SK-N-SH (cell line): ENCODE data around the gene B4GALNT4. TPM values are rescaled to one million over a fixed set of nuclear protein-coding genes. Genes with fewer than 3 reads are reported as not detected.
"Not testable (repeated sequence)": the region's sequence is repeated elsewhere in the genome, so short reads cannot be mapped to it uniquely, and the experiment has no call there.

Experiments
- CTCF ChIA-PET: fragments of 300-600, 350-600 bp; formaldehyde crosslinking; extraction: SDS; loops from one replicate; lab custom pipeline; 2021; lab: Yijun Ruan, JAX
- POLR2A ChIA-PET: fragments of 350-600 bp; sonication (Branson Sonifier 250); formaldehyde crosslinking; extraction: SDS; loops from one replicate; lab custom pipeline; 2020; ENCODE audit warnings: antibody characterized with exemption, inconsistent platforms; lab: Yijun Ruan, JAX
- DNase-seq: peaks from one replicate; pipeline ENCODE4 v3.0.0; 2012
- H2AFZ ChIP-seq: fragments of 200-600 bp; sonication (generic); 2 replicates; pipeline ENCODE4 v1.8.1; 2016; ENCODE audit warnings: antibody characterized with exemption, mild to moderate bottlenecking, low read depth
- H3F3A ChIP-seq: fragments of 200-600 bp; sonication (generic); replicated peaks from 2 replicates; pipeline ENCODE3; 2016; ENCODE audit warnings: antibody characterized with exemption, mild to moderate bottlenecking; ENCODE audit not compliant: insufficient read depth
- H3K27ac ChIP-seq, 2 experiments: fragments of 200-500 bp in 1 of 2; fragments of 200-600 bp in 1 of 2; sonication (Bioruptor generic) in 1 of 2; sonication (generic), shearing (Covaris generic) in 1 of 2; 2 replicates each; pipeline versions ENCODE4 v1.5.1 to v1.6.1; 2014 to 2016; ENCODE audit warnings: low read depth in 2 of 2, inconsistent platforms in 1 of 2, low read length in 1 of 2, mild to moderate bottlenecking in 1 of 2, mixed read lengths in 1 of 2
- H3K27me3 ChIP-seq: fragments of 200-600 bp; sonication (generic), shearing (Covaris generic); 2 replicates; pipeline ENCODE4 v1.6.1; 2016; ENCODE audit warnings: mixed run types; ENCODE audit not compliant: insufficient read depth
- H3K36me3 ChIP-seq, 2 experiments: fragments of 200-500 bp in 1 of 2; fragments of 200-600 bp in 1 of 2; sonication (Bioruptor generic) in 1 of 2; sonication (generic) in 1 of 2; replicated peaks in 1 of 2; 2 replicates each; pipeline versions ENCODE3 to v1.5.1; 2014 to 2016; ENCODE audit warnings: low read length in 1 of 2, mild to moderate bottlenecking in 1 of 2; ENCODE audit not compliant: insufficient read depth in 2 of 2, control insufficient read depth in 1 of 2
- H3K4me1 ChIP-seq, 2 experiments: fragments of 200-500 bp in 1 of 2; fragments of 200-600 bp in 1 of 2; sonication (Bioruptor generic) in 1 of 2; sonication (generic), shearing (Covaris generic) in 1 of 2; 2 replicates each; pipeline versions ENCODE4 v1.5.1 to v1.6.1; 2014 to 2016; ENCODE audit warnings: low read depth in 1 of 2, low read length in 1 of 2, mixed run types in 1 of 2; ENCODE audit not compliant: insufficient read depth in 2 of 2, control insufficient read depth in 1 of 2
- H3K4me2 ChIP-seq: fragments of 200-600 bp; sonication (generic), shearing (Covaris generic); 2 replicates; pipeline ENCODE4 v1.6.1; 2017; ENCODE audit warnings: mixed run types
- H3K4me3 ChIP-seq, 2 experiments: fragments of 200-500 bp in 1 of 2; fragments of 200-600 bp in 1 of 2; sonication (Bioruptor generic) in 1 of 2; sonication (generic), shearing (Covaris generic) in 1 of 2; 2 replicates each; pipeline versions ENCODE4 v1.5.1 to v1.8.1; 2014 to 2016; ENCODE audit warnings: low read depth in 2 of 2, inconsistent platforms in 1 of 2, low read length in 1 of 2, mild to moderate bottlenecking in 1 of 2, mixed read lengths in 1 of 2, moderate library complexity in 1 of 2
- H3K79me2 ChIP-seq: fragments of 200-600 bp; sonication (generic); 2 replicates; pipeline ENCODE4 v1.8.1; 2017; ENCODE audit warnings: mild to moderate bottlenecking; ENCODE audit not compliant: insufficient read depth
- H3K9ac ChIP-seq: fragments of 200-600 bp; sonication (generic); 2 replicates; pipeline ENCODE4 v1.6.1; 2017; ENCODE audit warnings: mixed run types
- H3K9me2 ChIP-seq: fragments of 200-600 bp; sonication (generic); 2 replicates; pipeline ENCODE4 v1.6.1; 2017; ENCODE audit warnings: mixed run types
- H3K9me3 ChIP-seq: fragments of 200-600 bp; sonication (generic); 2 replicates; pipeline ENCODE4 v1.6.1; 2017; ENCODE audit warnings: mixed run types, mild to moderate bottlenecking, moderate library complexity
- H4K20me1 ChIP-seq: fragments of 200-600 bp; sonication (generic); 2 replicates; pipeline ENCODE4 v1.6.1; 2017; ENCODE audit warnings: mild to moderate bottlenecking, mixed run types; ENCODE audit not compliant: insufficient read depth
- CTCF ChIP-seq: fragments of 200-600 bp; sonication (generic); IDR thresholded peaks from 2 replicates; pipeline ENCODE4 v1.6.1; 2017; ENCODE audit warnings: antibody characterized with exemption, mild to moderate bottlenecking, moderate library complexity
- FOXJ3 ChIP-seq: sonication (generic); formaldehyde crosslinking; IDR thresholded peaks from 2 replicates; pipeline ENCODE4 v1.5.1; 2020; ENCODE audit warnings: mild to moderate bottlenecking, missing genetic modification reagents
- GABPA ChIP-seq: IDR thresholded peaks from 2 replicates; pipeline ENCODE4 v1.4.0; 2012; ENCODE audit warnings: low read depth, mild to moderate bottlenecking
- NFIC ChIP-seq: IDR thresholded peaks from 2 replicates; pipeline ENCODE4 v1.4.0; 2012; ENCODE audit warnings: borderline replicate concordance
- PBX3 ChIP-seq: IDR thresholded peaks from 2 replicates; pipeline ENCODE4; 2012
- POLR2AphosphoS5 ChIP-seq: IDR thresholded peaks from 2 replicates; pipeline ENCODE4 v1.6.1; 2012; ENCODE audit warnings: low read depth, low read length
- RCOR1 ChIP-seq: fragments of 150-350 bp; IDR thresholded peaks from 2 replicates; pipeline ENCODE4 v1.6.1; 2017; ENCODE audit warnings: antibody characterized with exemption, low read length
- RXRA ChIP-seq: IDR thresholded peaks from 2 replicates; pipeline ENCODE4 v1.4.0; 2012; ENCODE audit warnings: low read depth, mild to moderate bottlenecking, borderline replicate concordance
- SIN3A ChIP-seq: IDR thresholded peaks from 2 replicates; pipeline ENCODE4 v1.6.1; 2012; ENCODE audit warnings: low read depth, mild to moderate bottlenecking, low read length, moderate library complexity, borderline replicate concordance
- TCF12 ChIP-seq: IDR thresholded peaks from 2 replicates; pipeline ENCODE4 v1.4.0; 2012
- TEAD4 ChIP-seq: IDR thresholded peaks from 2 replicates; pipeline ENCODE4 v1.4.0; 2012; ENCODE audit warnings: mild to moderate bottlenecking, borderline replicate concordance; ENCODE audit not compliant: insufficient read depth
- USF1 ChIP-seq: IDR thresholded peaks from 2 replicates; pipeline ENCODE4 v1.4.0; 2012; ENCODE audit warnings: low read depth, borderline replicate concordance
- WGBS: methylation state at CpG from one replicate; pipeline ENCODE4 v1.1.6; 2017; ENCODE audit warnings: low lambda C conversion rate; 5-methylcytosine and 5-hydroxymethylcytosine counted together
- polyA plus RNA-seq, 3 experiments: library from polyadenylated mRNA; depleted of rRNA; stranded (reverse); fragments of >200 nt; gene quantifications; 2 replicates each; pipeline ENCODE4 v1.2.3, GENCODE V29; 2012
- TF ChIP-seq, protein P1 (sequence below): IDR thresholded peaks from 2 replicates; pipeline ENCODE4 v1.6.1; 2012; ENCODE audit warnings: mild to moderate bottlenecking, low read depth, low read length, moderate library complexity
- TF ChIP-seq, protein P2 (sequence below): IDR thresholded peaks from 2 replicates; pipeline ENCODE4 v1.4.0; 2012; ENCODE audit warnings: low read depth, borderline replicate concordance

B4GALNT4 gene
- polyA plus RNA-seq, 1 of the 3 experiments (the other 2 are of a cell fraction) = 66.7 TPM

GRCh38 chr11:332651-333480 lies 36.4 kb upstream of the B4GALNT4 start:
- ChIA-PET POLR2A (no interaction called here), CTCF (interaction anchor here (1.2 to 1.3 kb wide), 2 partner anchors 27 to 74 kb away, joined by 3 to 4 read pairs; no protein-coding TSS in a partner anchor)
- Histone ChIP-seq H3K4me3 (no peak overlapping the region), H4K20me1 (no peaks in the 10 kb centered on the region), H3K27me3 (no peaks in the 10 kb centered on the region), H3K9me2 (no peaks in the 10 kb centered on the region), H3F3A (no peaks in the 10 kb centered on the region), H3K9me3 (no peaks in the 10 kb centered on the region), H3K36me3 (no peaks in the 10 kb centered on the region), H3K4me1 (no peaks in the 10 kb centered on the region; a peak in 1 of 4 replicates), H3K9ac (no peak overlapping the region), H2AFZ (no peak overlapping the region), H3K79me2 (no peaks in the 10 kb centered on the region), H3K27ac (no peak overlapping the region), H3K4me2 (no peak overlapping the region)
- no peak for TF ChIP-seq TCF12
- TF ChIP-seq SIN3A = no peak
- TF ChIP-seq PBX3 = no peak
- no peak for TF ChIP-seq RCOR1
- no peak for TF ChIP-seq RXRA
- no peak for TF ChIP-seq GABPA
- no peak for TF ChIP-seq USF1
- TF ChIP-seq FOXJ3 (CRISPR knock-in tag) = no peak
- no peak for TF ChIP-seq NFIC
- TF ChIP-seq, protein P1, sequence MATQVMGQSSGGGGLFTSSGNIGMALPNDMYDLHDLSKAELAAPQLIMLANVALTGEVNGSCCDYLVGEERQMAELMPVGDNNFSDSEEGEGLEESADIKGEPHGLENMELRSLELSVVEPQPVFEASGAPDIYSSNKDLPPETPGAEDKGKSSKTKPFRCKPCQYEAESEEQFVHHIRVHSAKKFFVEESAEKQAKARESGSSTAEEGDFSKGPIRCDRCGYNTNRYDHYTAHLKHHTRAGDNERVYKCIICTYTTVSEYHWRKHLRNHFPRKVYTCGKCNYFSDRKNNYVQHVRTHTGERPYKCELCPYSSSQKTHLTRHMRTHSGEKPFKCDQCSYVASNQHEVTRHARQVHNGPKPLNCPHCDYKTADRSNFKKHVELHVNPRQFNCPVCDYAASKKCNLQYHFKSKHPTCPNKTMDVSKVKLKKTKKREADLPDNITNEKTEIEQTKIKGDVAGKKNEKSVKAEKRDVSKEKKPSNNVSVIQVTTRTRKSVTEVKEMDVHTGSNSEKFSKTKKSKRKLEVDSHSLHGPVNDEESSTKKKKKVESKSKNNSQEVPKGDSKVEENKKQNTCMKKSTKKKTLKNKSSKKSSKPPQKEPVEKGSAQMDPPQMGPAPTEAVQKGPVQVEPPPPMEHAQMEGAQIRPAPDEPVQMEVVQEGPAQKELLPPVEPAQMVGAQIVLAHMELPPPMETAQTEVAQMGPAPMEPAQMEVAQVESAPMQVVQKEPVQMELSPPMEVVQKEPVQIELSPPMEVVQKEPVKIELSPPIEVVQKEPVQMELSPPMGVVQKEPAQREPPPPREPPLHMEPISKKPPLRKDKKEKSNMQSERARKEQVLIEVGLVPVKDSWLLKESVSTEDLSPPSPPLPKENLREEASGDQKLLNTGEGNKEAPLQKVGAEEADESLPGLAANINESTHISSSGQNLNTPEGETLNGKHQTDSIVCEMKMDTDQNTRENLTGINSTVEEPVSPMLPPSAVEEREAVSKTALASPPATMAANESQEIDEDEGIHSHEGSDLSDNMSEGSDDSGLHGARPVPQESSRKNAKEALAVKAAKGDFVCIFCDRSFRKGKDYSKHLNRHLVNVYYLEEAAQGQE = no peak
- TF ChIP-seq POLR2AphosphoS5 = no peak
- no peak for TF ChIP-seq CTCF
- TF ChIP-seq, protein P2, sequence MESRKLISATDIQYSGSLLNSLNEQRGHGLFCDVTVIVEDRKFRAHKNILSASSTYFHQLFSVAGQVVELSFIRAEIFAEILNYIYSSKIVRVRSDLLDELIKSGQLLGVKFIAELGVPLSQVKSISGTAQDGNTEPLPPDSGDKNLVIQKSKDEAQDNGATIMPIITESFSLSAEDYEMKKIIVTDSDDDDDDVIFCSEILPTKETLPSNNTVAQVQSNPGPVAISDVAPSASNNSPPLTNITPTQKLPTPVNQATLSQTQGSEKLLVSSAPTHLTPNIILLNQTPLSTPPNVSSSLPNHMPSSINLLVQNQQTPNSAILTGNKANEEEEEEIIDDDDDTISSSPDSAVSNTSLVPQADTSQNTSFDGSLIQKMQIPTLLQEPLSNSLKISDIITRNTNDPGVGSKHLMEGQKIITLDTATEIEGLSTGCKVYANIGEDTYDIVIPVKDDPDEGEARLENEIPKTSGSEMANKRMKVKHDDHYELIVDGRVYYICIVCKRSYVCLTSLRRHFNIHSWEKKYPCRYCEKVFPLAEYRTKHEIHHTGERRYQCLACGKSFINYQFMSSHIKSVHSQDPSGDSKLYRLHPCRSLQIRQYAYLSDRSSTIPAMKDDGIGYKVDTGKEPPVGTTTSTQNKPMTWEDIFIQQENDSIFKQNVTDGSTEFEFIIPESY = no peak
- TF ChIP-seq TEAD4 = no peak
- no peak for DNase-seq
- WGBS = 53% methylated on average over 12 of the region's 23 CpGs

- H3K9ac ChIP-seq, H4K20me1 ChIP-seq, H3K27me3 ChIP-seq, H3K36me3 ChIP-seq, DNase-seq, H3K9me2 ChIP-seq, H3K79me2 ChIP-seq, H3K4me3 ChIP-seq, H3K4me1 ChIP-seq, H3F3A ChIP-seq, H3K4me2 ChIP-seq, H2AFZ ChIP-seq, POLR2A ChIA-PET, H3K27ac ChIP-seq, H3K9me3 ChIP-seq: not testable (repeated sequence)
- CTCF ChIA-PET = interaction anchor here (1.2 to 1.3 kb wide), 2 partner anchors 28 to 73 kb away, joined by 3 to 4 read pairs; no protein-coding TSS in a partner anchor
- WGBS = 81% methylated on average over 17 of the region's 17 CpGs
These were observed 35.6 kb upstream of the B4GALNT4 start for GRCh38 chr11:333616-334263.
